Stimulated activated CD8-positive, alpha-beta memory T cell treated with anti-CD3 and anti-CD28 coated beads, Interleukin-12 subunit alpha, Interleukin-12 subunit beta, amount 100 ng/mL, for 24 hours (primary cell): ENCODE data around the gene IL18RAP.

ENCODE experiments used
- DNase-seq: peaks from one replicate; pipeline ENCODE4 v3.0.0-alpha.2; 2020; ENCODE audit errors: extremely low read depth

IL18RAP gene

DNA sequence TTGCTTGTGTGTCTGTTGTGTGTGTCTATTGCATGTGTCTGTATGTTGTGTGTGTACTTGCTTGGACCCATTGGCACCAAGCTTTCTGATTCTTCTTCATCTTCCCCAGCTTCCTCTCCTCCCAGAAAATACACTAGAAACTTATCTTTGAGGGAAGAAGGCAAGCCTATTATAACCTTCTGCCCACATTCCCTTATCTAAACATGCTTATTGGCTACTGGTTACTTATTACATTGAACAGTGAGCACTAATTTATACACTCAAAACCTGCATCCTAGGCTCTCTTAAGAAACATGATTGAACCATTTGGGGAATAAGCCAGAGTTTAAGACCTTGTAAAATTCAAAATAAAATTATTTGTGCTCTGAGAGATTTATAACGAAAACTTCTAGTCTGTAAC, 76.6 kb downstream of the IL18RAP start:
- no peak for DNase-seq
